GM23338 (cell line): Measurements from ENCODE around the gene PHF21A. TPM values are rescaled to one million over a fixed set of nuclear protein-coding genes. Genes with fewer than 3 reads are reported as not detected.

ENCODE experiments used
- ATAC-seq: fragments of 200-7000 bp; cut with Tn5 transposase; 3 replicates; pipeline ENCODE4 v1.9.1; 2020
- DNase-seq: peaks from one replicate; pipeline ENCODE4 v3.0.0-alpha.2; 2015; ENCODE audit warnings: low spot score
- H2AFZ ChIP-seq: fragments of 200-600 bp; sonication (generic); 2 replicates; pipeline ENCODE4 v1.8.0; 2016; ENCODE audit warnings: antibody characterized with exemption, mild to moderate bottlenecking, moderate library complexity
- H3F3A ChIP-seq: fragments of 200-600 bp; sonication (generic); replicated peaks from 2 replicates; pipeline ENCODE4 v1.8.0; 2017; ENCODE audit warnings: antibody characterized with exemption, mixed run types, low read depth
- H3K27ac ChIP-seq: fragments of 200-600 bp; sonication (generic); 2 replicates; pipeline ENCODE4 v1.6.1; 2016; ENCODE audit warnings: low read depth
- H3K27me3 ChIP-seq: fragments of 200-600 bp; sonication (generic); 2 replicates; pipeline ENCODE4 v1.8.0; 2016; ENCODE audit warnings: mild to moderate bottlenecking, mixed run types, moderate library complexity; ENCODE audit not compliant: insufficient read depth
- H3K36me3 ChIP-seq: fragments of 200-600 bp; sonication (generic); 2 replicates; pipeline ENCODE4 v1.8.0; 2016; ENCODE audit warnings: mild to moderate bottlenecking; ENCODE audit not compliant: insufficient read depth
- H3K4me1 ChIP-seq: fragments of 200-600 bp; sonication (generic); 2 replicates; pipeline ENCODE4 v1.8.0; 2016; ENCODE audit warnings: mild to moderate bottlenecking, moderate library complexity; ENCODE audit not compliant: insufficient read depth
- H3K4me2 ChIP-seq: fragments of 200-600 bp; sonication (generic); 2 replicates; pipeline ENCODE4 v1.7.1; 2017; ENCODE audit warnings: mixed run types
- H3K4me3 ChIP-seq: fragments of 200-600 bp; sonication (generic); 2 replicates; pipeline ENCODE4 v1.6.1; 2016; ENCODE audit warnings: mixed run types
- H3K79me2 ChIP-seq: fragments of 200-600 bp; sonication (generic); replicated peaks from 2 replicates; pipeline ENCODE4 v1.8.0; 2017; ENCODE audit warnings: mild to moderate bottlenecking; ENCODE audit not compliant: insufficient read depth
- H3K9me2 ChIP-seq: fragments of 200-600 bp; sonication (generic); 2 replicates; pipeline ENCODE4 v1.8.0; 2017; ENCODE audit not compliant: insufficient read depth
- H4K20me1 ChIP-seq: fragments of 200-600 bp; sonication (generic); replicated peaks from 2 replicates; pipeline ENCODE4 v1.8.0; 2017; ENCODE audit warnings: mild to moderate bottlenecking; ENCODE audit not compliant: insufficient read depth
- H3K27ac Mint-ChIP-seq: 2 replicates; pipeline ENCODE4 v1.8.0; 2020; ENCODE audit warnings: inconsistent platforms, mild to moderate bottlenecking, moderate library complexity, mixed read lengths
- H3K27me3 Mint-ChIP-seq: 3 replicates; pipeline ENCODE4 v1.8.0; 2022; ENCODE audit warnings: low read depth, mild to moderate bottlenecking, moderate library complexity, mixed read lengths, inconsistent platforms; ENCODE audit not compliant: insufficient read depth, poor library complexity
- H3K36me3 Mint-ChIP-seq: 3 replicates; pipeline ENCODE4 v1.8.0; 2021; ENCODE audit warnings: low read depth, mild to moderate bottlenecking, inconsistent platforms, moderate library complexity, mixed read lengths
- H3K4me1 Mint-ChIP-seq: 3 replicates; pipeline ENCODE4 v1.8.0; 2020; ENCODE audit warnings: mild to moderate bottlenecking, inconsistent platforms, mixed read lengths
- H3K4me3 Mint-ChIP-seq: 3 replicates; pipeline ENCODE4 v1.8.0; 2021; ENCODE audit warnings: moderate library complexity, mild to moderate bottlenecking, inconsistent platforms, mixed read lengths
- H3K9me3 Mint-ChIP-seq: 3 replicates; pipeline ENCODE4 v1.8.0; 2020; ENCODE audit warnings: moderate library complexity, mild to moderate bottlenecking, inconsistent platforms, mixed read lengths
- EZH2 ChIP-seq: fragments of 200-600 bp; sonication (generic); IDR thresholded peaks from one replicate; pipeline ENCODE4 v1.8.0; 2017; ENCODE audit warnings: antibody characterized with exemption, mild to moderate bottlenecking, low read depth; ENCODE audit not compliant: unreplicated experiment
- EZH2phosphoT487 ChIP-seq: fragments of 200-600 bp; sonication (generic); IDR thresholded peaks from one replicate; pipeline ENCODE4 v1.8.1; 2018; ENCODE audit warnings: antibody characterized with exemption; ENCODE audit not compliant: unreplicated experiment
- JUNB ChIP-seq: IDR thresholded peaks from one replicate; pipeline ENCODE4 v1.6.1; 2016; ENCODE audit warnings: antibody characterized with exemption; ENCODE audit not compliant: unreplicated experiment
- STAT1 ChIP-seq: IDR thresholded peaks from one replicate; pipeline ENCODE4 v1.6.1; 2016; ENCODE audit warnings: antibody characterized with exemption; ENCODE audit not compliant: unreplicated experiment
- ZNF114 ChIP-seq: fragments of 250-450 bp; sonication (Bioruptor Pico); IDR thresholded peaks from 2 replicates; pipeline ENCODE4 v1.5.0; 2020; ENCODE audit warnings: mild to moderate bottlenecking, moderate library complexity
- polyA plus RNA-seq: library from polyadenylated mRNA; unstranded; fragments of >200 nt; fragmentation: Nextera tagmentation; extraction: Ambion mirVana; gene quantifications from 2 replicates; pipeline ENCODE4 v1.2.1, GENCODE V29; 2016
- total RNA-seq: library from RNA; depleted of rRNA; stranded (reverse); fragments of >200 nt; shearing (Covaris generic); gene quantifications from 2 replicates; pipeline ENCODE4 v1.2.3, GENCODE V29; 2014
- TF ChIP-seq, protein P1 (sequence below): fragments of 250-450 bp; sonication (Bioruptor Pico); IDR thresholded peaks from 2 replicates; pipeline ENCODE4 v1.5.0; 2020; ENCODE audit warnings: mild to moderate bottlenecking, moderate library complexity
- TF ChIP-seq, protein P2 (sequence below), 2 experiments: fragments of 200-600 bp in 1 of 2; sonication (generic) in 1 of 2; conservative IDR thresholded peaks; 2 replicates each; pipeline versions ENCODE4 v1.5.1 to v1.6.1; 2016 to 2017; ENCODE audit warnings: antibody characterized with exemption in 2 of 2, low read depth in 2 of 2, mild to moderate bottlenecking in 2 of 2, moderate library complexity in 1 of 2

The PHF21A gene
- total and polyA plus RNA-seq, 2 experiments from 2014 or later: 21.7 to 23.6 TPM

DNA sequence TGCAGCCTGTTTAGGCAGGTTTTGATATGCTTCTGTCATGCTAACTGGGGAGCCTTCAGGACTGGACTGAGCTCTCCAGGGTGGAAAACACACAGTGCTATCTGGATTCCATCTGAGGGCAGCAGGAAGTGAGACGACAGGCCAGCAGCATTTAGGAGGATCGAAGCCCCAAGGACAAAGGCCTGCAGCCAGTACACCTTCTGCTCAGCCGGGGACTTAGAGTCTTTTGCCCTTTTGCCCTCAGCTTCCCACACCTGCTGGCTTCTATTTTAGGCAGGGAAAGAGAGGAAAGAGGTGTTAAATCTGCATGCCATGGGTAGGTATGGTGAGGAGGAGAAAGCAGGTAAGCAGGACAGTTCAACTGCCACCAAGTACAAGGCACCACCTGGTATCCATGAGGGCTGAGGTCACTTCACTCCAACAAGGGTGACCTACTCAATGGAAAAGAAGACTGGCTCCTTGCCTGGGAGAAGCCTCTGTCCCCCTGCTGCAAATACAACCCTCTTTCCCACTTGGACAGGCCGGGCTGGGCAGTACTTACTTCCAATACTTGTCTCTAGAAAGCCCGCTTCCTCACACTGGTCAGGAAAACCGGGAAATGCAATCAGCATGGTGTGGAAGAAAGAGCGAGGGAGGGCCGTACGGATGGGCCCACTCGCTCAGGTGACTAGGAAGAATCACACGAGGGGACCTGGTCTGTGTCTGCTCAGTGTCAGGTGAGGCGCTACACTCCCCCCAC, 186.5 kb downstream of the PHF21A start (continued):
- TF ChIP-seq, protein P1, sequence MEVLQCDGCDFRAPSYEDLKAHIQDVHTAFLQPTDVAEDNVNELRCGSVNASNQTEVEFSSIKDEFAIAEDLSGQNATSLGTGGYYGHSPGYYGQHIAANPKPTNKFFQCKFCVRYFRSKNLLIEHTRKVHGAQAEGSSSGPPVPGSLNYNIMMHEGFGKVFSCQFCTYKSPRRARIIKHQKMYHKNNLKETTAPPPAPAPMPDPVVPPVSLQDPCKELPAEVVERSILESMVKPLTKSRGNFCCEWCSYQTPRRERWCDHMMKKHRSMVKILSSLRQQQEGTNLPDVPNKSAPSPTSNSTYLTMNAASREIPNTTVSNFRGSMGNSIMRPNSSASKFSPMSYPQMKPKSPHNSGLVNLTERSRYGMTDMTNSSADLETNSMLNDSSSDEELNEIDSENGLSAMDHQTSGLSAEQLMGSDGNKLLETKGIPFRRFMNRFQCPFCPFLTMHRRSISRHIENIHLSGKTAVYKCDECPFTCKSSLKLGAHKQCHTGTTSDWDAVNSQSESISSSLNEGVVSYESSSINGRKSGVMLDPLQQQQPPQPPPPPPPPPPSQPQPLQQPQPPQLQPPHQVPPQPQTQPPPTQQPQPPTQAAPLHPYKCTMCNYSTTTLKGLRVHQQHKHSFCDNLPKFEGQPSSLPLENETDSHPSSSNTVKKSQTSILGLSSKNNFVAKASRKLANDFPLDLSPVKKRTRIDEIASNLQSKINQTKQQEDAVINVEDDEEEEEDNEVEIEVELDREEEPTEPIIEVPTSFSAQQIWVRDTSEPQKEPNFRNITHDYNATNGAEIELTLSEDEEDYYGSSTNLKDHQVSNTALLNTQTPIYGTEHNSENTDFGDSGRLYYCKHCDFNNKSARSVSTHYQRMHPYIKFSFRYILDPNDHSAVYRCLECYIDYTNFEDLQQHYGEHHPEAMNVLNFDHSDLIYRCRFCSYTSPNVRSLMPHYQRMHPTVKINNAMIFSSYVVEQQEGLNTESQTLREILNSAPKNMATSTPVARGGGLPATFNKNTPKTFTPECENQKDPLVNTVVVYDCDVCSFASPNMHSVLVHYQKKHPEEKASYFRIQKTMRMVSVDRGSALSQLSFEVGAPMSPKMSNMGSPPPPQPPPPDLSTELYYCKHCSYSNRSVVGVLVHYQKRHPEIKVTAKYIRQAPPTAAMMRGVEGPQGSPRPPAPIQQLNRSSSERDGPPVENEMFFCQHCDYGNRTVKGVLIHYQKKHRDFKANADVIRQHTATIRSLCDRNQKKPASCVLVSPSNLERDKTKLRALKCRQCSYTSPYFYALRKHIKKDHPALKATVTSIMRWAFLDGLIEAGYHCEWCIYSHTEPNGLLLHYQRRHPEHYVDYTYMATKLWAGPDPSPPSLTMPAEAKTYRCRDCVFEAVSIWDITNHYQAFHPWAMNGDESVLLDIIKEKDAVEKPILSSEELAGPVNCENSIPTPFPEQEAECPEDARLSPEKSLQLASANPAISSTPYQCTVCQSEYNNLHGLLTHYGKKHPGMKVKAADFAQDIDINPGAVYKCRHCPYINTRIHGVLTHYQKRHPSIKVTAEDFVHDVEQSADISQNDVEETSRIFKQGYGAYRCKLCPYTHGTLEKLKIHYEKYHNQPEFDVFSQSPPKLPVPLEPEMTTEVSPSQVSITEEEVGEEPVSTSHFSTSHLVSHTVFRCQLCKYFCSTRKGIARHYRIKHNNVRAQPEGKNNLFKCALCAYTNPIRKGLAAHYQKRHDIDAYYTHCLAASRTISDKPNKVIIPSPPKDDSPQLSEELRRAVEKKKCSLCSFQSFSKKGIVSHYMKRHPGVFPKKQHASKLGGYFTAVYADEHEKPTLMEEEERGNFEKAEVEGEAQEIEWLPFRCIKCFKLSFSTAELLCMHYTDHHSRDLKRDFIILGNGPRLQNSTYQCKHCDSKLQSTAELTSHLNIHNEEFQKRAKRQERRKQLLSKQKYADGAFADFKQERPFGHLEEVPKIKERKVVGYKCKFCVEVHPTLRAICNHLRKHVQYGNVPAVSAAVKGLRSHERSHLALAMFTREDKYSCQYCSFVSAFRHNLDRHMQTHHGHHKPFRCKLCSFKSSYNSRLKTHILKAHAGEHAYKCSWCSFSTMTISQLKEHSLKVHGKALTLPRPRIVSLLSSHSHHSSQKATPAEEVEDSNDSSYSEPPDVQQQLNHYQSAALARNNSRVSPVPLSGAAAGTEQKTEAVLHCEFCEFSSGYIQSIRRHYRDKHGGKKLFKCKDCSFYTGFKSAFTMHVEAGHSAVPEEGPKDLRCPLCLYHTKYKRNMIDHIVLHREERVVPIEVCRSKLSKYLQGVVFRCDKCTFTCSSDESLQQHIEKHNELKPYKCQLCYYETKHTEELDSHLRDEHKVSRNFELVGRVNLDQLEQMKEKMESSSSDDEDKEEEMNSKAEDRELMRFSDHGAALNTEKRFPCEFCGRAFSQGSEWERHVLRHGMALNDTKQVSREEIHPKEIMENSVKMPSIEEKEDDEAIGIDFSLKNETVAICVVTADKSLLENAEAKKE (CRISPR knock-in tag): no peak
- no peak for TF ChIP-seq ZNF114
- TF ChIP-seq EZH2phosphoT487: no peak
- TF ChIP-seq EZH2: no peak
- TF ChIP-seq JUNB: no peak
- no peak for TF ChIP-seq STAT1

DNA sequence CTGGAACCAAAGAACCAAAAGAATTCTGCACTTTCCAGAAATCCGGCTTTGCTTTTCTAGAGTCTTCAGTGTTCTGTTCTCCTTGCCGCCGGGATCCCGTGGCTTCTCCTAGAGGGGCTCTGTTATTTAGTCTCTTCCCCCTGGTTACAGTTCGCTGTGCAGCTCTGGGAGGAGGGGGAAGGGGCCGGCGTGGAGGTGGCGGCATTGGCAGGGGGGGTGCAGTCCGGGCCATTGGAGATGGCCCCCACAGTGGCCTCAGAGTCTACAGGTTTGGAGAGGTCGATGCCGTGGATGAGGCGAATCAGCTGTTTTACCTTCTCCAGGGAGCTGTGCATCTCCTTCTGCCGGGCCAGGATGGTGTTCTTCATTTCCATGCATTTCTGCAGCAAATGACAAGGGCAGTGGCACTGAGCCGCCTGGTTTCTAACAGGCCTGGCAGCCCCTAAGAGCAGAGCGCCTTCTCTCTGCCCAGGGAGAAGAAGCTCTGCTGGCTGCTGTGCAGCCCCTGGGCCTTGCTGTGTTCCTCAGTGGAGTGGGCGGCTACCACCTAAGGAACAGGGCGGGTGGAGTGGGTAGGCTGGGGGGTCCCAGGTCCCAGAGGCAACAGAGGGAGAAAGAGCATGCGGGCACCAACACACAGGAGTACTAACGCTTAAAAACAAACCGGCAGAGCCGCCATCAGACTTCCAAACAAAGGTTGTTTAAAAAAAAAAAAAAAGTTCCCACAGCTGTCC, 187.2 kb downstream of the PHF21A start:
- no peaks in the 10 kb centered on the region for H3K9me3 Mint-ChIP-seq
- H3K36me3 ChIP-seq: peaks cover 11% of the 10 kb centered on the region; the same call in 1 of the 2 replicates
- no peaks in the 10 kb centered on the region for H3K9me2 ChIP-seq
- H3K27ac ChIP-seq: no peak overlapping the region; the same call in 1 of the 2 replicates
- ATAC-seq (no peak), DNase-seq (no peak)
- H3K36me3 Mint-ChIP-seq: peaks cover 21% of the 10 kb centered on the region
- H3K27me3 ChIP-seq: no peaks in the 10 kb centered on the region
- no peak overlapping the region; the same call in 1 of the 2 replicates for H3K27ac Mint-ChIP-seq
- no peaks in the 10 kb centered on the region; the same call in 1 of the 2 replicates for H3K4me1 ChIP-seq
- peaks cover 7% of the 10 kb centered on the region for H3K27me3 Mint-ChIP-seq
- no peak overlapping the region for H2AFZ ChIP-seq
- 0 out of 2 replicates have a peak, but pooled peaks cover 2% of the 10 kb centered on the region for H3K79me2 ChIP-seq
- H3K4me1 Mint-ChIP-seq: peaks cover 26% of the 10 kb centered on the region
- no peak overlapping the region for H3K4me3 Mint-ChIP-seq
- H3F3A ChIP-seq: 0 out of 2 replicates have a peak, but pooled peaks cover 3% of the 10 kb centered on the region
- H3K4me3 ChIP-seq: no peak overlapping the region
- no peak overlapping the region for H3K4me2 ChIP-seq
- peaks cover 4% of the 10 kb centered on the region for H4K20me1 ChIP-seq
- TF ChIP-seq, protein P2, sequence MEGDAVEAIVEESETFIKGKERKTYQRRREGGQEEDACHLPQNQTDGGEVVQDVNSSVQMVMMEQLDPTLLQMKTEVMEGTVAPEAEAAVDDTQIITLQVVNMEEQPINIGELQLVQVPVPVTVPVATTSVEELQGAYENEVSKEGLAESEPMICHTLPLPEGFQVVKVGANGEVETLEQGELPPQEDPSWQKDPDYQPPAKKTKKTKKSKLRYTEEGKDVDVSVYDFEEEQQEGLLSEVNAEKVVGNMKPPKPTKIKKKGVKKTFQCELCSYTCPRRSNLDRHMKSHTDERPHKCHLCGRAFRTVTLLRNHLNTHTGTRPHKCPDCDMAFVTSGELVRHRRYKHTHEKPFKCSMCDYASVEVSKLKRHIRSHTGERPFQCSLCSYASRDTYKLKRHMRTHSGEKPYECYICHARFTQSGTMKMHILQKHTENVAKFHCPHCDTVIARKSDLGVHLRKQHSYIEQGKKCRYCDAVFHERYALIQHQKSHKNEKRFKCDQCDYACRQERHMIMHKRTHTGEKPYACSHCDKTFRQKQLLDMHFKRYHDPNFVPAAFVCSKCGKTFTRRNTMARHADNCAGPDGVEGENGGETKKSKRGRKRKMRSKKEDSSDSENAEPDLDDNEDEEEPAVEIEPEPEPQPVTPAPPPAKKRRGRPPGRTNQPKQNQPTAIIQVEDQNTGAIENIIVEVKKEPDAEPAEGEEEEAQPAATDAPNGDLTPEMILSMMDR (conservative IDR thresholded peaks at IDR 0.05; ENCODE audit: low read depth in 2 of 2): no peak
- no peak for TF ChIP-seq JUNB
